Astrocyte (in vitro differentiated cells and primary cell): ENCODE data around the gene PKLR. TPM values are rescaled to one million over a fixed set of nuclear protein-coding genes. Genes with fewer than 3 reads are reported as not detected.
A peak's percentile ranks its signal among the peaks of the same experiment; 100 is the strongest.

Experiments
- DNase-seq: peaks from one replicate; pipeline ENCODE4 v3.0.0-alpha.2; 2010; ENCODE audit warnings: low read depth
- FAIRE-seq: peaks from 2 replicates; lab custom pipeline; 2011; peaks lifted over from hg19 to GRCh38; lab: Jason Lieb, UNC
- H2AFZ ChIP-seq: 2 replicates; pipeline ENCODE4 v1.6.0; 2012; ENCODE audit warnings: low read depth, low read length, inconsistent platforms
- H3K27ac ChIP-seq: 2 replicates; pipeline ENCODE4 v1.5.1; 2011; ENCODE audit warnings: low read depth, low read length, inconsistent platforms
- H3K27me3 ChIP-seq: 2 replicates; pipeline ENCODE4 v1.6.0; 2011; ENCODE audit warnings: low read length, inconsistent platforms; ENCODE audit not compliant: insufficient read depth
- H3K36me3 ChIP-seq: 2 replicates; pipeline ENCODE4 v1.5.1; 2011; ENCODE audit warnings: low read length, inconsistent platforms; ENCODE audit not compliant: insufficient read depth
- H3K4me1 ChIP-seq: 2 replicates; pipeline ENCODE4 v1.5.1; 2011; ENCODE audit warnings: low read length, inconsistent platforms; ENCODE audit not compliant: insufficient read depth
- H3K4me2 ChIP-seq: 2 replicates; pipeline ENCODE4 v1.6.0; 2012; ENCODE audit warnings: low read length, inconsistent platforms
- H3K4me3 ChIP-seq: 2 replicates; pipeline ENCODE4 v1.5.1; 2011; ENCODE audit warnings: low read depth, mild to moderate bottlenecking, low read length, inconsistent platforms; ENCODE audit not compliant: insufficient read depth
- H3K79me2 ChIP-seq: 2 replicates; pipeline ENCODE4 v1.6.0; 2012; ENCODE audit warnings: mild to moderate bottlenecking, low read length, inconsistent platforms; ENCODE audit not compliant: insufficient read depth
- H3K9ac ChIP-seq: 2 replicates; pipeline ENCODE4 v1.6.0; 2012; ENCODE audit warnings: mild to moderate bottlenecking, low read length, inconsistent platforms
- H3K9me3 ChIP-seq: 2 replicates; pipeline ENCODE4 v1.5.1; 2012; ENCODE audit warnings: low read depth, mild to moderate bottlenecking, low read length, inconsistent platforms; ENCODE audit not compliant: insufficient read depth
- H4K20me1 ChIP-seq: 2 replicates; pipeline ENCODE4 v1.6.0; 2012; ENCODE audit warnings: low read length, inconsistent platforms; ENCODE audit not compliant: insufficient read depth
- H3K27ac Mint-ChIP-seq: one replicate; pipeline ENCODE4 v1.8.0; 2021; ENCODE audit warnings: mild to moderate bottlenecking, mixed read lengths; ENCODE audit not compliant: unreplicated experiment
- H3K27me3 Mint-ChIP-seq: one replicate; pipeline ENCODE4 v1.8.0; 2021; ENCODE audit warnings: low read depth, mixed read lengths; ENCODE audit not compliant: unreplicated experiment
- H3K36me3 Mint-ChIP-seq: one replicate; pipeline ENCODE4 v1.8.0; 2021; ENCODE audit warnings: low read depth, mixed read lengths; ENCODE audit not compliant: unreplicated experiment
- H3K4me1 Mint-ChIP-seq: one replicate; pipeline ENCODE4 v1.8.0; 2021; ENCODE audit warnings: low read depth, mixed read lengths; ENCODE audit not compliant: unreplicated experiment
- H3K4me3 Mint-ChIP-seq: one replicate; pipeline ENCODE4 v1.8.0; 2021; ENCODE audit warnings: mild to moderate bottlenecking, moderate library complexity, mixed read lengths; ENCODE audit not compliant: unreplicated experiment
- H3K9me3 Mint-ChIP-seq: one replicate; pipeline ENCODE4 v1.8.0; 2021; ENCODE audit warnings: mild to moderate bottlenecking, mixed read lengths; ENCODE audit not compliant: unreplicated experiment
- EZH2 ChIP-seq: IDR thresholded peaks from 2 replicates; pipeline ENCODE4 v1.6.1; 2012; ENCODE audit warnings: mild to moderate bottlenecking, low read length, inconsistent platforms; ENCODE audit not compliant: insufficient read depth
- total RNA-seq: library from RNA; stranded (reverse); gene quantifications from 2 replicates; pipeline ENCODE4 v1.2.1, GENCODE V29; 2021
- TF ChIP-seq, protein P1 (sequence below): IDR thresholded peaks from 2 replicates; pipeline ENCODE4 v1.5.1; 2011; ENCODE audit warnings: low read depth, mild to moderate bottlenecking, inconsistent platforms, low read length, moderate library complexity; ENCODE audit not compliant: insufficient read depth

The PKLR gene
- total RNA-seq, 1 donor from 2014 or later, result not detected

DNA sequence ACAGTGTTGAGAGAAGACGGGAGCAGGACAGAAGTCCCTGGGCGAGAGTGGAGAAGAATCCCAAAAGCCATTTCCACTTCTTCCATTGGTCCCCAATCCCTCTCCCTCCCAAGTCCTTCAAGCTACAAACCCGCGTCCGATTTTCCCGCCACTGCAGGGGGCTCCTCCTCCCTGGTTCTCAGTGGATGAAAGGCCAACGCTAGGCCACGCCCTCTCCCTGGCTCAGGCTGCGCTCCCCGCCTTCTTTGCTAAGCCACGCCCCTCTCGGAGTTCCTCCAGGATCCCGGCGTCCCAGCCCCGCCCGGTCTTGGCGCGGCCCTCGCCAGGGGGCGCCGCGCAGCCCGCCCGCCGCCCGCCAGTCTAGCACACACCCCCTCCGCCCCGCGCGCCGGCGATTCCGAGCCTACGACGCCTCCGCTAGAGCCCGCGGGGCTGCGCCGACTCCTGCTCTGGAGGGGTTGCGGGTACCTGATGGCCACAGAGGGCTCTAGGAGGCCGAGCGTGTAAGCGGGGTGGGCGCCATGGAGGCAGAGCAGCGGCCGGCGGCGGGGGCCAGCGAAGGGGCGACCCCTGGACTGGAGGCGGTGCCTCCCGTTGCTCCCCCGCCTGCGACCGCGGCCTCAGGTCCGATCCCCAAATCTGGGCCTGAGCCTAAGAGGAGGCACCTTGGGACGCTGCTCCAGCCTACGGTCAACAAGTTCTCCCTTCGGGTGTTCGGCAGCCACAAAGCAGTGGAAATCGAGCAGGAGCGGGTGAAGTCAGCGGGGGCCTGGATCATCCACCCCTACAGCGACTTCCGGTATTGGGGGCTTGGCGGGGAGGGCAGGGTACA is 24.0 kb downstream of the PKLR start, which contains the start of gene HCN3:
Gene HCN3 (plus strand): TSS at position 394 of the 832 bp plus-strand sequence. CDS start 128 bp downstream, at position 522.
- Histone ChIP-seq H4K20me1 (peaks cover 10% of the 10 kb centered on the region), H3K27ac (no peak within 1 kb of the TSS), H3K9ac (peak within 1 kb of the TSS; percentile 75), H3K4me1 (peaks cover 28% of the 10 kb centered on the region), H2AFZ (peak within 1 kb of the TSS; percentile 99), H3K4me2 (peak within 1 kb of the TSS; percentile 98), H3K27me3 (no peaks in the 10 kb centered on the region), H3K4me3 (peak within 1 kb of the TSS; percentile 68), H3K36me3 (no peaks in the 10 kb centered on the region), H3K79me2 (peaks cover 12% of the 10 kb centered on the region), H3K9me3 (no peaks in the 10 kb centered on the region)
- Mint-ChIP-seq H3K4me3 (peak within 1 kb of the TSS; percentile 79), H3K36me3 (no peaks in the 10 kb centered on the region), H3K4me1 (peaks cover 11% of the 10 kb centered on the region), H3K27ac (no peak within 1 kb of the TSS), H3K9me3 (no peaks in the 10 kb centered on the region), H3K27me3 (no peaks in the 10 kb centered on the region)
- FAIRE-seq (no peak), DNase-seq (peak; percentile 76)
- TF ChIP-seq, protein P1, sequence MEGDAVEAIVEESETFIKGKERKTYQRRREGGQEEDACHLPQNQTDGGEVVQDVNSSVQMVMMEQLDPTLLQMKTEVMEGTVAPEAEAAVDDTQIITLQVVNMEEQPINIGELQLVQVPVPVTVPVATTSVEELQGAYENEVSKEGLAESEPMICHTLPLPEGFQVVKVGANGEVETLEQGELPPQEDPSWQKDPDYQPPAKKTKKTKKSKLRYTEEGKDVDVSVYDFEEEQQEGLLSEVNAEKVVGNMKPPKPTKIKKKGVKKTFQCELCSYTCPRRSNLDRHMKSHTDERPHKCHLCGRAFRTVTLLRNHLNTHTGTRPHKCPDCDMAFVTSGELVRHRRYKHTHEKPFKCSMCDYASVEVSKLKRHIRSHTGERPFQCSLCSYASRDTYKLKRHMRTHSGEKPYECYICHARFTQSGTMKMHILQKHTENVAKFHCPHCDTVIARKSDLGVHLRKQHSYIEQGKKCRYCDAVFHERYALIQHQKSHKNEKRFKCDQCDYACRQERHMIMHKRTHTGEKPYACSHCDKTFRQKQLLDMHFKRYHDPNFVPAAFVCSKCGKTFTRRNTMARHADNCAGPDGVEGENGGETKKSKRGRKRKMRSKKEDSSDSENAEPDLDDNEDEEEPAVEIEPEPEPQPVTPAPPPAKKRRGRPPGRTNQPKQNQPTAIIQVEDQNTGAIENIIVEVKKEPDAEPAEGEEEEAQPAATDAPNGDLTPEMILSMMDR, result peak; percentile 36
- TF ChIP-seq EZH2, result no peak

DNA sequence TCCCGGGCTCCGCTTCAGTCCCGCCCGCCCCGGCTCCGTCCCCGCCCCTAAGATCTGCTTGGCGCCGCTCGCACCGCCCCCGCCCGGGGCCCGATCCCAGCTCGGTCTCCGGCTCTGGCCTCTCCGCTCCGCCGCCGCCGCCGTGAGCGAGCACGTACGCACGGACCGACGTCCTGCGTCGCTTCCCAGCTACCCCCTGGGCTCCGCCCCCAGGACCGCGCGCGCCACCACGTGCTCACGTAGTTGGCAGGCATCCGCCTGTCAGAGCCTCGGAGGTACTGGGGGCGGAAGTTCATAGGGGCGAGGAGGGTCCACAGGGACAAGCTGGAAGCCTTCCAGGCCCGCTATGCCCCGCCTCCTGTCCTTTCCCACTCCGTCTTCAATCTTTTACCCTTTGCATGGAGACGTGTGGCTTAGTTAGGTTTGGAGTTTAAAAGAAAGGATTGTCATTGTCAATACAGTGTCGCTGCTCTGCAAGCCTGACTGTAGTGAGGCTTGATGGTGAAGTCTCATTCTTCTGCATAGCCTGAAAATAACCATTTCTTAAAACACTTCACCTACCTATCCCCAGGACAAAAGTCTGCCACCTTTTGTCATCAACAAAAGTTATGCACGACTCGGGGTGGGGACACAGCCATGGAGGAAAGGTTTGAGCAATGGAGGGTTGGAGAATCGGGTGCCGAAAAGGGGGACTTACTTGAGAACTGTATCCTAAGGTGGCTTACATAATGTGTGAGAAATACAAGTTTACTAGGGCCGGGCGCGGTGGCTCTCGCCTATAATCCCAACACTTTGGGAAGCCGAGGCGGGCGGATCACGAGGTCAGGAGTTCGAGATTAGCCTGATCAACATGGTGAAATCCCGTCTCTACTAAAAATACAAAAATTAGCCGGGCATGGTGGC is 27.6 kb downstream of the PKLR start, which contains the start of gene CLK2:
Gene CLK2 (minus strand): TSS at position 162 of the 903 bp plus-strand sequence. CDS start 2,527 bp downstream, outside the sequence.
- Mint-ChIP-seq H3K27me3 (no peaks in the 10 kb centered on the region), H3K36me3 (peaks cover 10% of the 10 kb centered on the region)
- peak within 1 kb of the TSS; percentile 81 for H3K4me3 ChIP-seq

More for the DNA sequence above, 27.6 kb downstream of the PKLR start, which contains the start of gene CLK2:
- TF ChIP-seq EZH2, result no peak
- TF ChIP-seq, protein P1, result no peak
- H3K27ac ChIP-seq, result peak within 1 kb of the TSS; percentile 82
- DNase-seq, result peak; percentile 75
- no peak for FAIRE-seq
- peaks cover 29% of the 10 kb centered on the region for H3K4me1 ChIP-seq
- no peaks in the 10 kb centered on the region for H3K9me3 Mint-ChIP-seq
- no peaks in the 10 kb centered on the region for H3K27me3 ChIP-seq
- peaks cover 17% of the 10 kb centered on the region for H3K4me1 Mint-ChIP-seq
- peaks cover 24% of the 10 kb centered on the region for H3K36me3 ChIP-seq
- peak within 1 kb of the TSS; percentile 83 for H3K9ac ChIP-seq
- H2AFZ ChIP-seq, result peak within 1 kb of the TSS; percentile 90
- H3K79me2 ChIP-seq, result peaks cover 45% of the 10 kb centered on the region
- peak within 1 kb of the TSS; percentile 90 for H3K4me3 Mint-ChIP-seq
- H4K20me1 ChIP-seq, result peaks cover 32% of the 10 kb centered on the region
- H3K27ac Mint-ChIP-seq, result peak within 1 kb of the TSS; percentile 93
- H3K9me3 ChIP-seq, result no peaks in the 10 kb centered on the region
- H3K4me2 ChIP-seq, result peak within 1 kb of the TSS; percentile 92
